ENCODE results near the gene NKX3-2.

Gene NKX3-2

DNA sequence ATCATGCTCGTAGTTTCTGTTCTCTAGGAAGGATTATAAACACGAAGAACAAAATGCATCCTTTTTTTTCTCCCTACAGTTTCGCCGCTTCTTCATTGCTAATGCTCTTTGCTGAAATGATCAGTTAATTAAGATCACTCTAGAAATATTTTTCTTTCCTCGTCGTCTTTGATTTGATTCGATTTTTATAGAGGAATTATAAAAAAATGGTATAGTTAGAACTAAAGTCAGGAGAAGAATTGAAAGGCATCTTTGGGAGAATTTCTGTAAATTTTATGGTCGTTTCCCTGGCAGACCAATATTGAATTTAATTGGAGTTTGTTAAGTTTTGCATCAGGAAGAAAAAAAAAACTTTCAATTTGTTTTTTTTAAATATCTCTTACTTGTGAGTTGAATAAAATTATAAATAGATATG, 1.1 kb upstream of the NKX3-2 start:
- DNase-seq (ENCODE audit: low read depth) = no peak

GRCh38 chr4:13544606-13545393, 492 bp upstream of the NKX3-2 start:
- peak; percentile 53 for DNase-seq (ENCODE audit: low read depth)

- DNase-seq (ENCODE audit: low read depth) = no peak
These were observed 1.1 kb downstream of the NKX3-2 start for GRCh38 chr4:13543032-13543838.

DNA sequence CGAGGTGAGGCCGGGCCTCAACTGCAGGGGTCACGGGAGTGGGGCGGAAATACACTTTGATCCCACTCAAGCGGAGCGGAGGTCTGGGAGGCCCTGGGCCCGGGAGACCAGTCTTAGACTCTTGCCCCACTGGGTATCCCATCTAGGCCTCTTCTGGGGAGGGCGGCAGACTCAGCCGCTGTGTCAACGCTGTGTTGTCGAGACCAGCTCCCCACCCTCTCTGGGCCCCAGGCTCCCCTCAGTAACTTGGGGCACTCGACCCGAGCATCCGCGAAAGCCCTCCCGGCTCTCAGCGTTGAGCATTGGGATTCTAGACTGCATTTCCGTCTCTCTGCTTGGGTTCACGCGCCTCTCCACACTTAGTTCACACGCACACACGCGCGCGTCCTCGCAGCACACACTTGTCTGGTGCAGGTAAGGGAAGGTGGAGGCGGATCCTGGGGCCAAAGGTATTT, 1.7 kb downstream of the NKX3-2 start:
- no peak for DNase-seq (ENCODE audit: low read depth)

- no peak for DNase-seq (ENCODE audit: low read depth)
These were observed 2.4 kb downstream of the NKX3-2 start for GRCh38 chr4:13541720-13542576.

DNA sequence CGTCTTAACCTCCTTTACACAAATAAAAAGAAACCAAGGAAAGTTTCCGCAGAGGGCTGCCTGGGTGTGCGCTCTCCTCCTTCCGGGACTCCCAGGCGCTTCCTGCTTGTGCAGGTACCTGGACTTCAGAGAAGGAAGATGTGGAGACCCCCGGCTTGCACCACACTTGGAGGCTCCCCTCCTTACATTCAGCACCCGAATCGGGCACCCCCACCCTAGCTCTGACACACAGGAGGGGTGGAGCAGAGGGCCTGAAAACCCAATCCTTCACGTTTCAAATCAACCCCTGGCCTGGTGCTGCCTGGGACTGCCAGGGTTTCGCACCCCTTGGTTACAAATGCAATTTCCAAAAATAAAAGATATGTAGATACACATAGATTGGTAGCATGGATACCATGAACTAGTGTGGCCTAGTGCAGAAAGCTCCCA, 3.1 kb downstream of the NKX3-2 start:
- DNase-seq (ENCODE audit: low read depth) = no peak

DNA sequence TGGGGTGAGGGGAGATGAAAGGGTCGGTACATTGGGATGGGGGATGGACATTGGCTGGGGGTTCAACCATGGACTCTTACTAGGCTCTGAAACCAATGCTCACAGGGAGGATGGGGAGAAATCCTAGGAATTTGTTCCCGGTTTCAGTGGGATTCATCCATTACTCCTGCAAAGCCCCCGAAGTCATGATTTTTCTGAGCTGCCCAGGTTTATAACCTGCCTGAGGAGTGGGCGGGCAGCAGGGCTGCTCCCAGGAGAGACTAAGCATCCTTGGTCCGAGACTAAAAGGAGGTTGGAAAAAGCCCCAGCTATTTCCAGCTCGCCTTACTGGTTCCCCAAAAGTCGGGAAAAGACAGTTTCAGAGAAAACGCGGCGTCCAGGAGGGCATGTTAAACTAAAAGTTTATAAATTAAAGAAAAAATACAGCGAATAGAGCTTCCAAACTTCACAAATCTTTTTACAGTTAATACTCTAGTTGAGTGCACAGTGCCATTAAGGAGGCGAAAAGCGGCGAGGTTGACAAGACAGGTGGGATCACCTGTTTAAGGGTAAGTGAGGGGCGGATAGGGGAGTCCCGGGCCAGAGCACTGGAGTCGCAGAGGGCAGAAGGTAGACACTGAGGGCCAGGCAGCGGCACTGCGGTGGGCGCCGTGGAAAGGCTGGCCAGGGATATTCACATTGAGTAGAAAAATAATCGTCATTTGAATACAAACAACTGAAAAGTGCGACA, 3.7 kb downstream of the NKX3-2 start:
- no peak for DNase-seq (ENCODE audit: low read depth)

GRCh38 chr4:13539619-13540445, 4.5 kb downstream of the NKX3-2 start:
- DNase-seq (ENCODE audit: low read depth) = no peak

DNA sequence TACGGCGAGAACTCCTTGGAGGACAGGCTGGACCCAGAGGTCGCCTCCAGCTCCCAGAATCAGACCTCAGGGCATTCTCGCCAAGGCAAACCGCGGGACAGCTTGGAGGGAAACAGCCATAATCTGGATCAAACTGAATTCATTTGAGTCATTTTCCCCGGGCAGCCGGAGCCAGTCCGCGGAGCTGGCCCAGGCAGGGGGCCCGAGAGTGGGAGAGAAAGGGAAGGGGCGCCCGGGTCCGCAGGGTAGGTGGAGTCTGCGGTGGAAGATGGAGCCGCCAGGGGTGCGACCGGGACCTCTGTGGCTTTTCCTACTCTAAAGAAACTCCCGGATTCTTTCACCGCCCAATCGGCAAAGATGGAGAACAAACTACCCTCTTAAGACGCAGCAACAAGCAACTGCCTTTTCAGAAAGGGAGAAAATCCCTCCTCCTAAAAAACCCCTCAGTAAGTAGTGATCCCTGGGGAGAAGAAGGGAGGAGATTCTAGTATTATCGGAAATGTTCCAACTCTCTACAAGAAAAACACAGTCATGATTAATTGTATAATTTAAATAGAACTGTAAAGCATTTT, 5.2 kb downstream of the NKX3-2 start:
- no peak for DNase-seq (ENCODE audit: low read depth)

DNA sequence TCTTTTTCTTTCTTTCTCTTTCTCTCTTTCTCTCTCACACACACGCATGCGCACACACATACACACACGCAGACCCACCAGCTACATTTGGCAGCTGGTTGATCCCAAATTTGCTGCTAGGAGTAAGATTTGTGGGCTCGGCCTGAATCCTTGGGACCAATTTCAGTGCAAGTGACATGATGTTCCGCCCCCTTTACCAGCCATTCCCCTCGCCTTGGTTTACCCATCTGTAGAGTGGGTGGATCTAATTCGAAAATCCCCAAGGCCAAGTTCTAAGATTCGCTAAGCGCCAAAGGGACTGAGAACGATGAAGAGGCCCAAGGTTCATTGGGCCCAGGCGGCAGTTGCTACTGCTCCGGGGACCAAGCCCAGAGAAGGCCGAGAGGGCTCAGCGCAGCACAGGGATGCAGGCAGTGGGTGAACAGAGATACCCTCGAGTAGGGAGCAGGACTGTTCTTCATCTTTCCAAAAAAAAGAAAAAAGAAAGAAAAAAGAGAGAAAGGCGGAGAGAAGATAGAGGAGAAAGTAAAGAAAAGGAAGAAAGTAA, 5.8 kb downstream of the NKX3-2 start:
- DNase-seq (ENCODE audit: low read depth) = no peak

DNA sequence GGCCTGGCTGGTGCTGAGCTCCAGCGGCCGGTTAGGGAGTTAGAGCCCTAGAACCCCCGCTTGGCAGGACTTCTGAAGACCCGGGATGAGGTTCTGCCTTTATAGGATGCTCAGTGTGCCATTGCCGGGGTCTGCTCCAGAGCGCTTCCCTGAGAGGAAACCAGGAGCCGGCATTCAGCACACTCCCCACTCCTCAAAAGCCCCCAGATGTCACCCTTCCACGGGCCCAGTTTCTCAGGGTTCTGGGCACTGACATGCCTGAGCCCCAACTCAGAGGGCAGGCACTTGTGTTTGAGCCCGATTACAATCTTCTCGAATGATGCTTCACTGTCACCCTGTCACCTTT, 6.5 kb downstream of the NKX3-2 start:
- no peak for DNase-seq (ENCODE audit: low read depth)

- DNase-seq (ENCODE audit: low read depth) = no peak
These were observed 7.1 kb downstream of the NKX3-2 start for GRCh38 chr4:13537011-13537831.

- no peak for DNase-seq (ENCODE audit: low read depth)
These were observed 7.7 kb downstream of the NKX3-2 start for GRCh38 chr4:13536607-13537006.

GRCh38 chr4:13535708-13536361, 8.5 kb downstream of the NKX3-2 start:
- DNase-seq (ENCODE audit: low read depth) = no peak

DNA sequence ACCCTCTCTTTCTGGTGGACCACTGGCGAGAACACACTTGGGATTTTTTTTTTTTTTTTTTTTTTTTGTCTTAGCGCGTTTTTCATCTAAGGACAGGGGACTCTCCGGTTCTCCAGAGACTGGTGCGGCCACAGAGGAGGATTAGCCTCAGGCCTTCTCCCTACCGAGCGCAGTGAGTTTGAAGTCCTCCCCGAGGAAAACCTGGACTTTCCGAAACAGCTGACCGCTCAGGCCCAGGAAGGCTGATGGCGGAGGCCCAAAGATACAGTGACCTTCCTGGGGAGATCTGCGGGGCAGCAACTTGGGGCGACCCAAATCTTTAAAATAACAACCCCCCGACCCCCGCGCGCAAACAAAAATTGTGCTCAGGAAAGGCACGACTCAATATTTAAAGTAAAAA, 9.2 kb downstream of the NKX3-2 start:
- no peak for DNase-seq (ENCODE audit: low read depth)

GRCh38 chr4:13534344-13535063, 9.8 kb downstream of the NKX3-2 start:
- no peak for DNase-seq (ENCODE audit: low read depth)

DNA sequence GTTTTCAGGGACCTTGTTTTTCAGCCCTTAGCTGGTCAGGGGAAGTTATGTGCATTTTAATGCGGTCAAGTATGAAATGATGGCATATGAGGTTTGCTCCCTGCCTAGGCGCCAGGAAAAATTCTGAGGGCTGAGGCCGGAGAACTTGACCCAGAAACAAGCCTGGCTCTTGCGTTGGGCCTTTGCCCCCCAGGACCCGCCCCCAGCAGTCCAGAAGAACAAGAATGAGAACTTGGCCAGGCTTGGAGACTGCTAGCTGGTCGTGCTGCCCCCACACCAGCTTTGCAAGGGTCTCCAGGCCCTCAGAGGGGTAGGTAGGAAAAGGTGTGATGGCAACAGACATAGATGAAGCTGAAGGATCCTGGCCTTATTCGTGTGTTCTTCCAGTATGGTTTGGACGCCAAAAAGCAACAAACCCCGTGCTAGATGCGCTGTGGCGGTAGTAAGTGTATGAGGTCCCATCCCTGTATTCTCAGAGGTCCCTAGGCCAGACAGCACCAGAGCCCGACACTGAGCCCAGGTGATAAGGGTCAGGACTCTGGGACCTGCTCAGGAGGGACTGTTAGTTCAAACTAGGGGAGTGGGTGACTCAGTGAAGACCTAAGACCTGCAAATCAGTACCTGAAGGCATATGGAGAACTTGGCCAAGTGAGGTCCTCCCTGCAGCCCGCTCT, 10.5 kb downstream of the NKX3-2 start:
- no peak for DNase-seq (ENCODE audit: low read depth)

DNA sequence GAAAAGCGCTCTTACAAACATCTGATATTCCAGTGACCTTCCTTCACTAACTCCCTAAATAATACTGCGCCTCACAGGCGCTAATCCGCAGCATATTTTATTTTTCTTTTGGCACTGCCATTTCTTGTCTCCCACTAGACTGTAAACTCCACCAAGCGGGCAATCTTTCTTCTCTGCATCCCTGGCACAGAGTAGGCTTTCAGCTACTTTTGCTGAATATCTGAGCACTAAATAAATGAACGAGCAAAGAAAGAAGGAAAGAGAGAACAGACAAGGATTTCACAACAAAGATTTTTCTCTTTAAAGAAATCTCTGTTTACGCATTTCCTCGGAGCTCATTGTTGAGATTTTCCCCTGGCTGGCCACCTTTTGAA, 12.7 kb downstream of the NKX3-2 start:
- no peak for DNase-seq (ENCODE audit: low read depth)

All from amniotic epithelial cell (primary cell).